Measurements from ENCODE around the gene DRC3. TPM values are rescaled to one million over a fixed set of nuclear protein-coding genes. Genes with fewer than 3 reads are reported as not detected.

Gene DRC3
- total and polyA plus RNA-seq, 10 of the 15 experiments (the other 5 are each of a cell fraction or from before 2014, with no cell fraction given): 0.18 to 2.3 (median 0.60) TPM; not detected in 3

GRCh38 chr17:17924857-17925250 lies 47.8 kb upstream of the DRC3 start (continued):
- TF ChIP-seq E2F4 (IDR thresholded peaks at IDR 0.05; ENCODE audit: low read depth, low read length) (no peak), E4F1 (IDR thresholded peaks at IDR 0.05; ENCODE audit: borderline replicate concordance, partially characterized antibody) (no peak)

GRCh38 chr17:17926036-17926435 lies 46.6 kb upstream of the DRC3 start:
- 98% methylated on average over 4 of the region's 4 CpGs for WGBS (ENCODE audit: insufficient coverage, insufficient replicate concordance, low lambda C conversion rate, missing lambda C conversion rate)
- H3K4me1 ChIP-seq (ENCODE audit: control insufficient read depth, insufficient read depth, low read length): no peaks in the 10 kb centered on the region
- H4K20me1 ChIP-seq (ENCODE audit: control insufficient read depth, insufficient read depth): no peaks in the 10 kb centered on the region
- no TSS peak for BruUV-seq (replicated peaks)
- CTCF ChIA-PET: interaction anchor here (0.8 to 1.9 kb wide), 4 partner anchors 8 to 108 kb away, joined by 3 to 9 read pairs (median 4); no protein-coding TSS in a partner anchor
- SMC1A ChIA-PET (ENCODE audit: uncharacterized antibody, unreplicated experiment): interaction anchor here (0.6 to 3.2 kb wide), 5 partner anchors 10 to 107 kb away, joined by 3 to 10 read pairs (median 4); no protein-coding TSS in a partner anchor
- intact Hi-C loops (cut with micrococcal nuclease; ENCODE audit: unreplicated experiment): no loop called here
- no peak overlapping the region for H2AFZ ChIP-seq (ENCODE audit: control insufficient read depth, low read depth, low read length)
- ATAC-seq: no peak
- H3K4me3 ChIP-seq: no peak overlapping the region
- in situ Hi-C loops (cut with MboI): no loop called here
- no peaks in the 10 kb centered on the region for H3K79me2 ChIP-seq (ENCODE audit: control insufficient read depth, insufficient read depth, low read length)
- no peaks in the 10 kb centered on the region for H3K36me3 ChIP-seq (ENCODE audit: control insufficient read depth in 2 of 2, insufficient read depth in 2 of 2, low read length in 1 of 2)
- H3K9me3 ChIP-seq (replicated peaks; ENCODE audit: control insufficient read depth, insufficient read depth, low read length): no peaks in the 10 kb centered on the region
- POLR2A ChIA-PET: no interaction called here
- no peak for FAIRE-seq
- H3K27me3 ChIP-seq (replicated peaks in 1 of 2; ENCODE audit: control insufficient read depth in 2 of 2, insufficient read depth in 2 of 2, low read length in 1 of 2): no peaks in the 10 kb centered on the region
- no peak overlapping the region for H3K9ac ChIP-seq (ENCODE audit: control insufficient read depth, insufficient read depth, low read length)
- RAD21 ChIA-PET (ENCODE audit: unreplicated experiment): interaction anchor here (0.9 to 1.5 kb wide), 2 partner anchors 35 to 107 kb away, joined by 3 to 5 read pairs; no protein-coding TSS in a partner anchor
- no peak overlapping the region for H3K4me2 ChIP-seq (ENCODE audit: control insufficient read depth, insufficient read depth)
- TF ChIP-seq RELA (IDR thresholded peaks at IDR 0.05; ENCODE audit: borderline replicate concordance, partially characterized antibody): no peak
- TF ChIP-seq NR2F1 (conservative IDR thresholded peaks at IDR 0.05): no peak
- TF ChIP-seq SMAD1 (IDR thresholded peaks at IDR 0.05; ENCODE audit: low read depth, partially characterized antibody): no peak
- no peak for TF ChIP-seq CEBPB (IDR thresholded peaks at IDR 0.05; ENCODE audit: borderline replicate concordance in 1 of 2, low read depth in 2 of 2, low read length in 2 of 2)
- H3K27ac ChIP-seq (ENCODE audit: control insufficient read depth, insufficient read depth): no peak overlapping the region
- DNase-seq (ENCODE audit: low read depth, low spot score): no peak
